ENCODE data around the gene CRYL1. TPM values are rescaled to one million over a fixed set of nuclear protein-coding genes. Genes with fewer than 3 reads are reported as not detected.

The CRYL1 gene
- polyA plus RNA-seq (ENCODE audit: insufficient read length), result 24.1 TPM

- peak; percentile 85 for DNase-seq
Observed at GRCh38 chr13:20525601-20526544, at the start of gene CRYL1. Gene CRYL1, minus strand, starts transcription at chr13:20525857. Its CDS starts 63 bp downstream, at chr13:20525794.

GRCh38 chr13:20573636-20574035 lies 48.0 kb upstream of the CRYL1 start:
- DNase-seq, result no peak

- DNase-seq, result no peak
Observed at GRCh38 chr13:20573186-20573585, 47.5 kb upstream of the CRYL1 start.

GRCh38 chr13:20571676-20572075 lies 46.0 kb upstream of the CRYL1 start:
- DNase-seq, result no peak

GRCh38 chr13:20570517-20570916 lies 44.9 kb upstream of the CRYL1 start:
- no peak for DNase-seq

- peak; percentile 27 for DNase-seq
Observed at GRCh38 chr13:20567881-20568528, 42.3 kb upstream of the CRYL1 start.

- peak; percentile 89 for DNase-seq
Observed at GRCh38 chr13:20566898-20567874, 41.5 kb upstream of the CRYL1 start, which contains the start of gene IFT88. Gene IFT88, plus strand, starts transcription at chr13:20567157. Its CDS starts 7,229 bp downstream, at chr13:20574386.

- no peak for DNase-seq
Observed at GRCh38 chr13:20566468-20566897, 40.8 kb upstream of the CRYL1 start.

GRCh38 chr13:20565115-20565736 lies 39.6 kb upstream of the CRYL1 start:
- DNase-seq, result no peak

GRCh38 chr13:20561741-20562140 lies 36.1 kb upstream of the CRYL1 start:
- no peak for DNase-seq

- no peak for DNase-seq
Observed at GRCh38 chr13:20559659-20560356, 34.2 kb upstream of the CRYL1 start.

GRCh38 chr13:20558982-20559381 lies 33.3 kb upstream of the CRYL1 start:
- DNase-seq, result no peak

- DNase-seq, result peak; percentile 56
Observed at GRCh38 chr13:20553311-20553710, 27.7 kb upstream of the CRYL1 start.

- DNase-seq, result no peak
Observed at GRCh38 chr13:20550799-20551198, 25.1 kb upstream of the CRYL1 start.

GRCh38 chr13:20547479-20547908 lies 21.8 kb upstream of the CRYL1 start:
- DNase-seq, result no peak

GRCh38 chr13:20546556-20546955 lies 20.9 kb upstream of the CRYL1 start:
- DNase-seq, result no peak

GRCh38 chr13:20544201-20544923 lies 18.7 kb upstream of the CRYL1 start:
- no peak for DNase-seq

GRCh38 chr13:20536992-20537391 lies 11.3 kb upstream of the CRYL1 start:
- DNase-seq, result no peak

GRCh38 chr13:20534038-20534608 lies 8.5 kb upstream of the CRYL1 start:
- no peak for DNase-seq

GRCh38 chr13:20528452-20528851 lies 2.8 kb upstream of the CRYL1 start:
- no peak for DNase-seq

Measured in hindlimb muscle (tissue), 1 donor.